ENCODE measurements around the gene ZNF284.

GRCh38 chr19:44111910-44112463 is 40.0 kb downstream of the ZNF284 start:
- TF ChIP-seq CTCF (IDR thresholded peaks at IDR 0.05; ENCODE audit: low read length) = no peak
- TF ChIP-seq EZH2 (optimal IDR thresholded peaks at IDR 0.05; ENCODE audit: low read depth, low read length) = no peak
- no peak for TF ChIP-seq EZH2phosphoT487 (IDR thresholded peaks at IDR 0.05; ENCODE audit: low read length)

Data from MM.1S (cell line).